Stimulated activated CD8-positive, alpha-beta memory T cell treated with anti-CD3 and anti-CD28 coated beads, Interleukin-4, amount 100 ng/mL, for 1 hour (primary cell): ENCODE data around the gene CDK12.
"Not testable (repeated sequence)": the region's sequence is repeated elsewhere in the genome, so short reads cannot be mapped to it uniquely, and the experiment has no call there.

ENCODE experiments used
- DNase-seq, 2 donors: peaks; one replicate each; pipeline ENCODE4 v3.0.0-alpha.2; 2020; ENCODE audit warnings: low read depth in 2 of 2, low spot score in 1 of 2

CDK12 gene

GRCh38 chr17:39461113-39461925 lies at the start of gene CDK12:
TSS of gene CDK12 (plus strand) at chr17:39461486. CDS start at chr17:39462072, 586 bp downstream.
- DNase-seq, result peak; percentile 71 to 86

- no peak for DNase-seq
Measured at GRCh38 chr17:39416141-39416540, 45.1 kb upstream of the CDK12 start.

GRCh38 chr17:39429600-39429999 lies 31.7 kb upstream of the CDK12 start:
- DNase-seq, result no peak

GRCh38 chr17:39439868-39440267 lies 21.4 kb upstream of the CDK12 start:
- not testable (repeated sequence) for DNase-seq

- no peak for DNase-seq
Measured at GRCh38 chr17:39443326-39443725, 18.0 kb upstream of the CDK12 start.

GRCh38 chr17:39447561-39447960 lies 13.7 kb upstream of the CDK12 start:
- no peak for DNase-seq

- DNase-seq, result no peak
Measured at GRCh38 chr17:39450051-39450450, 11.2 kb upstream of the CDK12 start.

GRCh38 chr17:39450847-39451581 lies 10.3 kb upstream of the CDK12 start, which contains the start of gene MED1:
TSS of gene MED1 (minus strand) at chr17:39451263. CDS start at chr17:39451062, 201 bp downstream.
- DNase-seq, result peak; percentile 74 to 75

GRCh38 chr17:39455919-39456318 lies 5.4 kb upstream of the CDK12 start:
- DNase-seq, result no peak

- no peak for DNase-seq
Measured at GRCh38 chr17:39461926-39462569, 762 bp downstream of the CDK12 start.

GRCh38 chr17:39462631-39463375 lies 1.5 kb downstream of the CDK12 start:
- no peak for DNase-seq

- DNase-seq, result not testable (repeated sequence)
Measured at GRCh38 chr17:39464639-39465181, 3.4 kb downstream of the CDK12 start.

- DNase-seq, result not testable (repeated sequence)
Measured at GRCh38 chr17:39468610-39469009, 7.3 kb downstream of the CDK12 start.

- DNase-seq, result no peak
Measured at GRCh38 chr17:39473310-39473709, 12.0 kb downstream of the CDK12 start.

GRCh38 chr17:39479631-39480030 lies 18.3 kb downstream of the CDK12 start:
- DNase-seq, result not testable (repeated sequence)

GRCh38 chr17:39483506-39483905 lies 22.2 kb downstream of the CDK12 start:
- no peak for DNase-seq

- DNase-seq, result no peak
Measured at GRCh38 chr17:39484178-39484577, 22.9 kb downstream of the CDK12 start.

GRCh38 chr17:39485555-39485954 lies 24.3 kb downstream of the CDK12 start:
- DNase-seq, result no peak

- DNase-seq, result no peak
Measured at GRCh38 chr17:39486242-39486641, 25.0 kb downstream of the CDK12 start.

GRCh38 chr17:39487490-39487889 lies 26.2 kb downstream of the CDK12 start:
- not testable (repeated sequence) for DNase-seq

- no peak for DNase-seq
Measured at GRCh38 chr17:39487946-39488345, 26.7 kb downstream of the CDK12 start.
